Activated T-helper 17 cell treated with anti-CD3 and anti-CD28 coated beads, Interleukin-2, amount 50 U/mL, for 72 hours (primary cell): ENCODE results near the gene SH3RF3. TPM values are rescaled to one million over a fixed set of nuclear protein-coding genes. Genes with fewer than 3 reads are reported as not detected.
"Not testable (repeated sequence)": the region's sequence is repeated elsewhere in the genome, so short reads cannot be mapped to it uniquely, and the experiment has no call there.

Experiments used
- ATAC-seq: fragments of 150-1000 bp; cut with Tn5 transposase; replicated peaks from 2 replicates; pipeline ENCODE4 v1.10.0; 2021; ENCODE audit warnings: mild to moderate bottlenecking, moderate library complexity
- H3K27ac Mint-ChIP-seq: one replicate; pipeline ENCODE4 v1.8.0; 2022; ENCODE audit warnings: mixed read lengths
- H3K27me3 Mint-ChIP-seq: one replicate; pipeline ENCODE4 v1.8.0; 2022; ENCODE audit warnings: mixed read lengths
- H3K36me3 Mint-ChIP-seq: one replicate; pipeline ENCODE4 v1.8.0; 2022; ENCODE audit warnings: low read depth, mild to moderate bottlenecking, mixed read lengths
- H3K4me1 Mint-ChIP-seq: one replicate; pipeline ENCODE4 v1.8.0; 2022; ENCODE audit warnings: mixed read lengths
- H3K4me3 Mint-ChIP-seq: one replicate; pipeline ENCODE4 v1.8.0; 2022; ENCODE audit warnings: mild to moderate bottlenecking, mixed read lengths
- H3K9me3 Mint-ChIP-seq: one replicate; pipeline ENCODE4 v1.8.0; 2022; ENCODE audit warnings: mixed read lengths
- total RNA-seq, 2 donors: library from RNA; stranded (reverse); gene quantifications; one replicate each; pipeline ENCODE4 v1.2.3, GENCODE V29; 2022

SH3RF3 gene
- total RNA-seq, 2 donors from 2014 or later, result 0.05 TPM; not detected in 1

GRCh38 chr2:109153005-109153784, 24.2 kb downstream of the SH3RF3 start:
- H3K4me3 Mint-ChIP-seq, result no peak overlapping the region
- ATAC-seq, result no peak
- no peaks in the 10 kb centered on the region for H3K4me1 Mint-ChIP-seq
- H3K36me3 Mint-ChIP-seq, result no peaks in the 10 kb centered on the region
- peaks cover 12% of the 10 kb centered on the region for H3K27me3 Mint-ChIP-seq
- H3K27ac Mint-ChIP-seq, result no peak overlapping the region
- H3K9me3 Mint-ChIP-seq, result no peaks in the 10 kb centered on the region

DNA sequence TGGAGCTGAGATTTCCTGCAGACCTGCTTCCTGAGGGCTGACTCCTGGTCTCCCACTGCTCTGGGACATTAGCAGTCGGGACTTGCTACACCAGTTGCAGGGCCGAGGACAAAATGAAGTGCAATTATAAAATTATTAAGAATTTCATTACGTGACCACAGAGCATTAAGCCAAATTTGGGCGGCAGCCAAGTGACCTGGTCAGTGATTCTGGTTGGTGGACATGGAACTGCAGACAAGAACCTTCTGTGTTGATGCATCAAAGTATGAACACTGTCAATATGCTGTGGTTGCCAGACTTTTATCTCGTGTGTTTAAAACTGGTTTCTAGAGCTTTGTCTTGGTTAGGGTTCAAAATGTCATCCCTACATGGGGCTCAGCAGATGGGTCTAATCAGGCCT, 24.8 kb downstream of the SH3RF3 start:
- Mint-ChIP-seq H3K36me3 (no peaks in the 10 kb centered on the region), H3K4me3 (no peak overlapping the region), H3K9me3 (no peaks in the 10 kb centered on the region), H3K27me3 (peaks cover 7% of the 10 kb centered on the region), H3K4me1 (no peaks in the 10 kb centered on the region), H3K27ac (no peak overlapping the region)
- no peak for ATAC-seq

GRCh38 chr2:109154226-109154625, 25.2 kb downstream of the SH3RF3 start:
- Mint-ChIP-seq H3K4me1 (no peaks in the 10 kb centered on the region), H3K27me3 (peaks cover 7% of the 10 kb centered on the region), H3K36me3 (no peaks in the 10 kb centered on the region), H3K4me3 (no peak overlapping the region), H3K9me3 (no peaks in the 10 kb centered on the region), H3K27ac (no peak overlapping the region)
- ATAC-seq, result no peak

- peaks cover 7% of the 10 kb centered on the region for H3K27me3 Mint-ChIP-seq
- ATAC-seq, result no peak
- H3K27ac Mint-ChIP-seq, result no peak overlapping the region
- H3K4me1 Mint-ChIP-seq, result peaks cover 3% of the 10 kb centered on the region
- H3K4me3 Mint-ChIP-seq, result no peak overlapping the region
- no peaks in the 10 kb centered on the region for H3K9me3 Mint-ChIP-seq
- H3K36me3 Mint-ChIP-seq, result no peaks in the 10 kb centered on the region
These were observed 26.8 kb downstream of the SH3RF3 start for GRCh38 chr2:109155553-109156451.

GRCh38 chr2:109157563-109158105, 28.6 kb downstream of the SH3RF3 start:
- H3K36me3 Mint-ChIP-seq, result no peaks in the 10 kb centered on the region
- H3K4me3 Mint-ChIP-seq, result no peak overlapping the region
- peaks cover 7% of the 10 kb centered on the region for H3K4me1 Mint-ChIP-seq
- peaks cover 13% of the 10 kb centered on the region for H3K27me3 Mint-ChIP-seq
- no peaks in the 10 kb centered on the region for H3K9me3 Mint-ChIP-seq
- no peak overlapping the region for H3K27ac Mint-ChIP-seq
- ATAC-seq, result no peak

GRCh38 chr2:109158237-109158636, 29.2 kb downstream of the SH3RF3 start:
- H3K9me3 Mint-ChIP-seq, result no peaks in the 10 kb centered on the region
- H3K4me3 Mint-ChIP-seq, result no peak overlapping the region
- peaks cover 7% of the 10 kb centered on the region for H3K4me1 Mint-ChIP-seq
- no peak for ATAC-seq
- H3K27me3 Mint-ChIP-seq, result peaks cover 10% of the 10 kb centered on the region
- H3K36me3 Mint-ChIP-seq, result no peaks in the 10 kb centered on the region
- no peak overlapping the region for H3K27ac Mint-ChIP-seq

DNA sequence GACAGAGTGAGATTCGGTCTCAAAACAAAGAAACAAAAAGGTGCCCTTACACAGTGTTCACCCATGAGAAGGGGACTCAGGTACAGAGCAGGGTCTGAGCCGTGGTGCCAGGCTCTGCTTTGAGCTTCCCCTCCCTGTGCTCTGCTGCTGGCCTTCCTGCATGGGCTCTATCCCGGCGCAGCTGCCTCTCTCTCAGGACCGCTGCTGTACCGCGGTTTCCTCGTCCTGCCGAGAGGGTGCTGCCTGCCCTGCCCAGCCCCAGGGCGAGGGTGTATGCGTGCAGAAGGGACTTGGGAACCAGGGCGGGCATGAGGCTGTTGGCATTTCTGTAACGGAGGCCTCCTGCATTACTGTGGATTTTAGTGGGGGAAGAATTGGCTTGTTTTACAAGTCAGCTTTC, 30.1 kb downstream of the SH3RF3 start:
- no peak for ATAC-seq
- H3K27ac Mint-ChIP-seq, result no peak overlapping the region
- H3K4me1 Mint-ChIP-seq, result peaks cover 7% of the 10 kb centered on the region
- H3K27me3 Mint-ChIP-seq, result peaks cover 10% of the 10 kb centered on the region
- no peak overlapping the region for H3K4me3 Mint-ChIP-seq
- H3K9me3 Mint-ChIP-seq, result no peaks in the 10 kb centered on the region
- H3K36me3 Mint-ChIP-seq, result no peaks in the 10 kb centered on the region

DNA sequence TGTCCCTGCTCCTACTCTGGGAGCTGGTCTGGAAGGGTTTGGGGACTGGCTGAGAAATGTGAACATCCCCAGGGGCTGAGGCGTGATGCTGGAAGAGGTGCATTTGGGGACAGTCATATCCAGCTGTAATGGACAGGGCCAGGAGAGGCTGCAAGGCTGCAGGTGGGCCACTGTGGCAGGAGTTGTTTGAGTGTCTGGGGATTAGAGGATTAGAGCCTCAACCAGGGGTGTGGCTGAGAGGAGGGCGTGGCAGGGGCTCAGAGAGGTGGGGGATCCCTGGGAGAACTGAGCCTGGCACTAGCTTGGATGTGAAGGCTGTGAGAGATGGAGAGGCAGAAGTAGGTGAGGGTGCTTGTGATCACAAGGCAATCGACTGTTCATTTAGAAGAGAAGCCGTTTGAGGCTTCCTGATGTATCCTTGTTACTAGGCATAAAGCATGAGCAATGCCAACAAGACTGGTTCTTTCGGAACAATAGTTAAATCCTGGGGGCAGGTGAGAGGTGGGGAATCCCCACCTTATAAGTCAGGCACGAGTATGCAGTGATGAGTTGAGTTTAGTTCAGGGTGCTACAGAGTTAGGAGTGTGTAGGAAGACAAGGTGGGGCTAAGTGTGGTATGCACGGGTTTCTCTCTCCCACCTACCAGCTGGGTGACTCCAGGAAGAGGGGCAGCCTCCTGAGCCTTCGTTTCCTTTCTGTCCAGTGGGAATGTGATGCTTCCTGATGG, 31.9 kb downstream of the SH3RF3 start:
- Mint-ChIP-seq H3K27me3 (peaks cover 14% of the 10 kb centered on the region), H3K4me1 (peaks cover 7% of the 10 kb centered on the region), H3K27ac (no peak overlapping the region), H3K36me3 (no peaks in the 10 kb centered on the region), H3K4me3 (no peak overlapping the region), H3K9me3 (no peaks in the 10 kb centered on the region)
- no peak for ATAC-seq

DNA sequence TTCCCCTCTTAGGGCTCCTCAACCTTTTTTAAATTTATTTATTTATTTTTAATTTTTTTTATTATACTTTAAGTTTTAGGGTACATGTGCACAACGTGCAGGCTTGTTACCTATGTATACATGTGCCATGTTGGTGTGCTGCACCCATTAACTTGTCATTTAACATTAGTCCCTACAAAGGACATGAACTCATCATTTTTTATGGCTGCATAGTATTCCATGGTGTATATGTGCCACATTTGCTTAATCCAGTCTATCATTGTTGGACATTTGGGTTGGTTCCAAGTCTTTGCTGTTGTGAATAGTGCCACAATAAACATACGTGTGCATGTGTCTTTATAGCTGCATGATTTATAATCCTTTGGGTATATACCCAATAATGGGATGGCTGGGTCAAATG, 33.4 kb downstream of the SH3RF3 start:
- peaks cover 19% of the 10 kb centered on the region for H3K27me3 Mint-ChIP-seq
- H3K4me1 Mint-ChIP-seq, ATAC-seq, H3K4me3 Mint-ChIP-seq, H3K27ac Mint-ChIP-seq, H3K36me3 Mint-ChIP-seq, H3K9me3 Mint-ChIP-seq: not testable (repeated sequence)

- Mint-ChIP-seq H3K27me3 (peaks cover 19% of the 10 kb centered on the region), H3K4me1 (peaks cover 7% of the 10 kb centered on the region), H3K9me3 (no peaks in the 10 kb centered on the region), H3K4me3 (no peak overlapping the region), H3K36me3 (no peaks in the 10 kb centered on the region), H3K27ac (no peak overlapping the region)
- no peak for ATAC-seq
These were observed 34.0 kb downstream of the SH3RF3 start for GRCh38 chr2:109162999-109163398.

DNA sequence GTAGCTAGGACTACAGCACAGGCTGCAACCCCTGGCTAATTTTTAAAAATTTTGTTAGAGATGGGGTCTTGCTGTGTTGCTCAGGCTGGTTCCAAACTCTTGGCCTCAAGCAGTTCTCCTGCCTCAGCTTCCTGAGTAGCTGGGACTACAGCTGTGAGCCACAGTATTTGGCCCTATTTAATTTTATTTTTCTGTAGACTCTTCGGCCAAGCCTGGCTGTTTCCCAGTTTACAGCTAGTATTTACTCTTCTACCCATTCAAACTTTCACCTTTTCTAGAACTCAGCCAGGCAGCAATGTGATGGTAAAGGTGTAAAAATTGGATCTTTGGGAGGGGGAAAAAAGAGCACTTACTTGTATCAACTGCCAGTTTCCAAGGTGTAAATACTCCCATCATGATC, 35.3 kb downstream of the SH3RF3 start:
- H3K36me3 Mint-ChIP-seq, result no peaks in the 10 kb centered on the region
- no peak for ATAC-seq
- H3K9me3 Mint-ChIP-seq, result no peaks in the 10 kb centered on the region
- H3K4me1 Mint-ChIP-seq, result peaks cover 7% of the 10 kb centered on the region
- no peak overlapping the region for H3K27ac Mint-ChIP-seq
- H3K27me3 Mint-ChIP-seq, result peaks cover 19% of the 10 kb centered on the region
- H3K4me3 Mint-ChIP-seq, result no peak overlapping the region

- H3K4me3 Mint-ChIP-seq, result no peak overlapping the region
- H3K27me3 Mint-ChIP-seq, result peaks cover 19% of the 10 kb centered on the region
- H3K36me3 Mint-ChIP-seq, result no peaks in the 10 kb centered on the region
- ATAC-seq, result no peak
- H3K27ac Mint-ChIP-seq, result no peak overlapping the region
- H3K4me1 Mint-ChIP-seq, result peaks cover 7% of the 10 kb centered on the region
- no peaks in the 10 kb centered on the region for H3K9me3 Mint-ChIP-seq
These were observed 35.8 kb downstream of the SH3RF3 start for GRCh38 chr2:109164739-109165221.

DNA sequence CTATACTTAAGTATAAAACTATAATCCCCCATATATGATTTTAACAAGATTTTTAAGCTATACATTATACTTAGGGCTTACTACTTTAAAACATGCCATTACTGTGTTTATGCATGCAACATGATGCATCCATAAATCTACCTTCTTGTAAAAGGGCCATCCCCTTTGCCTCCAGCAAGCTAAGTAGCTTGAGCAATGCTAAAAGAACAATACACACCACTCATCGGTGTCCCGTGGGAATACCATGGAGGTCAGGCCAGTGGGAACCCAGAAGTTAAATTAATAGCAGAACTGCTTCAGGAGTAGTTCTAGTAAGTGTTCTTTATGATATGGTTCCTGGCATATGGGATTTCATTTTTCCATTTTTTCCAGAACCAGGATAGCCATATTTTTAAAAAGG, 37.8 kb downstream of the SH3RF3 start:
- no peak overlapping the region for H3K27ac Mint-ChIP-seq
- no peaks in the 10 kb centered on the region for H3K36me3 Mint-ChIP-seq
- ATAC-seq, result no peak
- no peak overlapping the region for H3K4me3 Mint-ChIP-seq
- peaks cover 8% of the 10 kb centered on the region for H3K27me3 Mint-ChIP-seq
- H3K9me3 Mint-ChIP-seq, result no peaks in the 10 kb centered on the region
- H3K4me1 Mint-ChIP-seq, result no peaks in the 10 kb centered on the region

DNA sequence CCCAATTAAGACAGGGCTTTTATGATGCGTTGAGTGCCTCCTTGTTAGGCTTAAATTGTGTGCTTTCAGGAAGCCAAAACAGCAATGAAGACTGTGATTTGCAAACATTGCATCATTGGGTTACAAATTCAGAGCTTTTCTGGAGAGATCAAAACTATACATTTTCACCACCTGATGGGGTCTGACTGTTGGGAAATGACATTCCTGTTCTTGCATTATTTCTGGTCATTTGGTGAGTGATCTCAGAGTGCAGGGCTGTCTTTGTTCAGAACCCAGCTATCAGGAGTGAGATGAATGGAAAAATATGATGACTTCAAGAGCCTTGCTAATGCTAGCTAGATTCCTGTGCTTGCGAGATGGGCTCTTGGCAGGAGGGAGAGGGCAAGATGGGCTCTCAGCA, 39.1 kb downstream of the SH3RF3 start:
- Mint-ChIP-seq H3K9me3 (no peaks in the 10 kb centered on the region), H3K36me3 (no peaks in the 10 kb centered on the region), H3K4me1 (no peaks in the 10 kb centered on the region), H3K27ac (no peak overlapping the region), H3K4me3 (no peak overlapping the region), H3K27me3 (peaks cover 8% of the 10 kb centered on the region)
- no peak for ATAC-seq
